GM20000 (cell line): ENCODE measurements around the gene PCGF3.
"Not testable (repeated sequence)": the region's sequence is repeated elsewhere in the genome, so short reads cannot be mapped to it uniquely, and the experiment has no call there.

Source experiments
- DNase-seq: peaks from one replicate; pipeline ENCODE4 v3.0.0; 2012; ENCODE audit warnings: low spot score
- CTCF ChIP-seq: IDR thresholded peaks from 2 replicates; pipeline ENCODE4 v1.5.1; 2012; ENCODE audit warnings: mild to moderate bottlenecking, control low read depth; ENCODE audit errors: extremely low read depth, missing control alignments

The PCGF3 gene

GRCh38 chr4:748461-748860 is 42.8 kb downstream of the PCGF3 start:
- DNase-seq = no peak

GRCh38 chr4:749698-750666 is 44.4 kb downstream of the PCGF3 start:
- no peak for TF ChIP-seq CTCF
- DNase-seq = no peak

More at GRCh38 chr4:748461-748860, 42.8 kb downstream of the PCGF3 start:
- no peak for TF ChIP-seq CTCF

GRCh38 chr4:751676-752075 is 46.0 kb downstream of the PCGF3 start:
- DNase-seq = no peak
- no peak for TF ChIP-seq CTCF

- TF ChIP-seq CTCF = no peak
Measured at GRCh38 chr4:752196-752861, 46.7 kb downstream of the PCGF3 start.

GRCh38 chr4:753186-753585 is 47.6 kb downstream of the PCGF3 start:
- not testable (repeated sequence) for DNase-seq

More at GRCh38 chr4:752196-752861, 46.7 kb downstream of the PCGF3 start:
- DNase-seq = no peak

- no peak for TF ChIP-seq CTCF
- DNase-seq = no peak
Measured at GRCh38 chr4:754221-755120, 48.8 kb downstream of the PCGF3 start.

- no peak for DNase-seq
- no peak for TF ChIP-seq CTCF
Measured at GRCh38 chr4:757111-757510, 51.5 kb downstream of the PCGF3 start.

GRCh38 chr4:759810-760209 is 54.2 kb downstream of the PCGF3 start:
- DNase-seq = not testable (repeated sequence)
